Islet of Langerhans (tissue), 1 donor: ENCODE data around the gene TLK1.
"Not testable (repeated sequence)": the region's sequence is repeated elsewhere in the genome, so short reads cannot be mapped to it uniquely, and the experiment has no call there.

Source experiments
- FAIRE-seq: peaks from one replicate; lab custom pipeline; 2011; peaks lifted over from hg19 to GRCh38; lab: Jason Lieb, UNC

TLK1 gene

GRCh38 chr2:171169333-171169732, 8.6 kb upstream of the TLK1 start:
- no peak for FAIRE-seq

- no peak for FAIRE-seq
Measured at GRCh38 chr2:171167352-171167997, 6.8 kb upstream of the TLK1 start.

- FAIRE-seq = no peak
Measured at GRCh38 chr2:171166328-171166983, 5.8 kb upstream of the TLK1 start.

DNA sequence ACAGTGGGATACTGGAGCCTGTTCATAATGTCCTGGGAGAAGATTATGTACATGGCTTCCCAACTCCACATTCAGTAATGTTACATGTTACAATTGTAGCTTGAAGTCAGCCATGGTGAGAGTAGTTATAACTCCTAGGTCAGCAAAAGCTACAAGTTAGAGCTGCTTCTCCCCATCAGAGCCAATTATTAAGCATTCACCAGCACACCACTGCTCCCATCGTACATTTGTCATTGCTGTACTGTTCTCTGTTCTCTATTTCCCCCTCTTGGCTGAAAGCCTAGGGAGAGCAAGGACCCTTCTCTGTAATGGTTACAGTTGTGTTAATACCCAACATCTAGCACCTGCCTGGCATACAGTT, 5.3 kb upstream of the TLK1 start:
- FAIRE-seq = no peak

GRCh38 chr2:171163261-171163660, 2.6 kb upstream of the TLK1 start:
- FAIRE-seq = no peak

DNA sequence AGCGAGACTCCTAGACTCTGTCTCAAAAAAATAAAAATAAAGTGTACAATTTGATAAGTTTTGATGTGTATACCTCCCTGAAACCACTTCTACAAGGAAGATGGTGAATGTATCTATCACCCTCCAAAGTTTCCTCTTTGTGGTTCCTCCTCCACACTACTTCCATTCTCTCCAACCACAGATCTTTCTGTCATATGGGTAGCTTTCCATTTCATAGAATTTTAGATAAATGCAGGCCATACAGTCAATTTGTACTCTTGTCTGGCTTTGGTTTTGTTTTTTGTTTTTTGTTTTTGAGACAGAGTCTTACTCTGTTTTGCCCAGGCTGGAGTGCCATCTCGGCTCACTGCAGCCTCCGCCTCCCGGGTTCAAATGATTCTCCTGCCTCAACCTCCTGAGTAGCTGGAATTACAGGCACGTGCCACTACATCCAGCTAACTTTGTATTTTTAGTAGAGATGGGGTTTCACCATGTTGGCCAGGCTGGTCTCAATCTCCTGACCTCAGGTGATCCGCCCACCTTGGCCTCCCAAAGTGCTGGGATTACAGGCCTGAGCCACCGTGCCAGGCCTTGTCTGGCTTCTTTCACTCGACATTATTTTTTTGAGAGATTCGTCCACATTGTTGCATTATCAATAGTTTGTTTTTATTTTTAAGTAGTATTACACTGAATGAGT, 2.0 kb upstream of the TLK1 start:
- not testable (repeated sequence) for FAIRE-seq

- FAIRE-seq = peak; percentile 76
Measured at GRCh38 chr2:171160956-171161740, 455 bp upstream of the TLK1 start.

GRCh38 chr2:171159372-171160118, 1.1 kb downstream of the TLK1 start:
- FAIRE-seq = no peak

DNA sequence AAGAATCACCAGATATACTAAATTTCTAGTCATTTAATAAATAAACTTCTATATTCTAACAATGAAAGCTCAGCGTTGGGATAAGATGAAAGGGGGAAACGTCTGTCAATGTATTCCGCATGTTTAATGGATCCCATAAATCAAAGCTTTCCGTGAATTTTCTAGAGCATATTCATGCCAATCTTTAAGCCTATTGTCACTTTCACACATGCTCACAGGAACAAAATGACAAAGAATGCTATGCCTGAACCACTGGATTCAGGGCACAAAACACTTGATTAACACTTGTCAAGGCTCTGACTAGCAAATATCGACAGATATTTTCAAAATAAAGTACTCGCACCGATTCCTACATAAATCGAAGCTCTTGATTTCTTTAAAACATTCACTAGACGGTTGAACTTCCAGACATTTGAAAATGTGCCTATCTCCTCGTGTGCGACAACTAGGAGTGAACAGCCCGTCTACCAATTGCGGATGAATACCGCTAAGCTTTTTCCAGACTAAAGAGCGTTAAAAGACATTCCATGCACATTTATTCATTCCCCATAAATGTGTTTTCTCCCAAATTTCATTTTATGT, 1.8 kb downstream of the TLK1 start:
- FAIRE-seq = peak; percentile 85

DNA sequence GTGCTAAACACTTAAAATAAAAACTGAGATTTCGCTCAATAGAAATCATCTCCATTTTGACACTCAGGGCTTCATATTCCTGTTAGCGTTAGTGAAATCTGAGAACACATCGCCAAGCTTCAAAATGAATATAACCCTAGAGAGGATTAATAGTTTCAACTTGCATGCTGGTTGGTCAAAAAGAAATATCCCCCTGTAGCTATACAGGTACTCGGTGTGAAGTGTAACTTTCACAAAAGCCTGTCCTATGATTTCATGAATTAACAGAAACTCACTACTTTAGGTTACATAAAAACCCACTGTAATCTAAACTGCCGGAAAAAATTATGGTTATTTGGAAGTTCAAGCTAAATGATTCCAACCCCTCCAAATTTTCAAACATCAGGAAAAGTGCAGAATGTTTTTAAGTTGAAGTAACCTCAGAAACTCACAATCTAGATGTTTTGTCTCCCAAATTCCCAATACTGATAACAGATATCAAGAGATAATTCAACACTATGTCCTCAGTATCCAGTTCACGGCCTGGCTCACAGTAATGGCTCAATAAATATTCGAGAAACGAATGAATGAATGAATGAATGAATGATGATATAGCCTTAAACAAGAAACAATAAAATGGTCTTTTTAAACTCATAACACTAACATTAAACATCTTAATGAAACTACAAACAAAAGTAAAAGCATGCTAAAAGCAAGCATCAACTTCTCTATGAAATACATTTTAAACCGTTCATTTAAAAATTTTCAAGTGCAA, 2.5 kb downstream of the TLK1 start:
- peak; percentile 77 for FAIRE-seq

DNA sequence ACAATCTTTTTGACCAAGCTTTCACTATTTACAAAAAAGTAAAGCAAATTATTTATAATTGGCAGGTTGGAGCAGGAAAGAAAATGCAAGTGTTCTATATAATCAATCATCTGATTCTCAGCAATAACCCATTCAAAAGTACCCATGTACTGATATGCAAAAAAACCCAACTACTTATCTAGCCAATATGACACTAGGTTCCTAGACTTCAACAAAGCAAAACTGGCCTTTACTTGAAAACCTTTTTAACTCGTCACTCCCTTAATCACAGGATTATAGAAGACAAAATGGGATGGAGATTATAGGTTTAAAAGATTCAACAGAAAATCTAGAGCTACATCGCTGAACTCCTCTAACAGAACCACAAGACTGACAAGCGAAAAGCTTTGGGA, 3.6 kb downstream of the TLK1 start:
- FAIRE-seq = no peak

DNA sequence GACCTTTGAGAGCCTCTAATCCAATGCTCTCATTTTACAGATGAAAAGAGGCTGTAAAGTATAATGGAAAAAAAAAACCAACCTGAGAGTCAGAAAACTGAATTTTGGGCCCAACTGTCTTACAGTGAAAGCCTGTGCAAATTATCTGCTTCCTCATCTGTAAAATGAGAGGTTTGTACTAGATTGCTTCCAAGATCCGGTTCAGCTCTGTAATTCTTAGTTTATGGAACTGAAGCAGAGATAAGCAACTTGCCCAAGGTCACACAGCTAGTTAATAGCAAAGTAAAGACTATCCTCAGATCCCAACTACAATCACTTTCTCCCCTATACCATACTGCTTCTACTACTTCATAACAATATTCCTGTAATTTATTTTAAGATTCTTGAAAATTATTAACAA, 6.3 kb downstream of the TLK1 start:
- peak; percentile 55 for FAIRE-seq

GRCh38 chr2:171150694-171151285, 9.9 kb downstream of the TLK1 start:
- FAIRE-seq = no peak

DNA sequence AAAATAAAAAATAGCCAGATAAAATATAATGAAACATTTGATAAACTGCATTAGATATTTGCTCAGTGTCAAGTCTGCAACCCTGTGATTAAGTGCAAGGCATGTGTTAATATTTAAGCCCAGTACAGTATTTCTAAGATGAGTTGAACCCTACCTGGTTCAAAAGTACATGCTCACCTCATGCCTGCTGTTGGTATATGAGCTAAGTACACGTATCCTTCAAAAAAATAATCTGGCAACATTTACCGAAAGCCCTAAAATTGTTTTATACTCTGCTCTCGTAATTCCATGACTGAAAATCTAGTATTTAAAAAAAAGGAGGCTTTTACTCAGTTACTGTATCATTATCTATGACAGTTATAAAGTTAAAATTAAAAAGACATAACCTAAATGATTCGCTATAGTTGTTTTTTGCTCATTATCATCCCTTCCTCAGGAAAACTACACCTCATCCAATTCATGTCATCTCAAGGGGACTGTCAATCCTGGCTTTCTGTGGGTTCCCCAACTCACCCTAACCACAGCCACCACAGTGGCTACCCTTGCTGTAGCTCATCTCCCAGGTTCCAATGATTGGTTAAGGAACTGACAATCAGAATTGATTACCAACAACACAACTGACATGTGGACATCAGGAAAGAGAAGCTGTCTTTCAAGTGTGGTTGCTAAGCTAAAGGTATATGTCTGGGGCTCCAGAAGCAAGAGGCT, 10.6 kb downstream of the TLK1 start:
- FAIRE-seq = no peak

GRCh38 chr2:171149171-171149938, 11.3 kb downstream of the TLK1 start:
- FAIRE-seq = no peak

DNA sequence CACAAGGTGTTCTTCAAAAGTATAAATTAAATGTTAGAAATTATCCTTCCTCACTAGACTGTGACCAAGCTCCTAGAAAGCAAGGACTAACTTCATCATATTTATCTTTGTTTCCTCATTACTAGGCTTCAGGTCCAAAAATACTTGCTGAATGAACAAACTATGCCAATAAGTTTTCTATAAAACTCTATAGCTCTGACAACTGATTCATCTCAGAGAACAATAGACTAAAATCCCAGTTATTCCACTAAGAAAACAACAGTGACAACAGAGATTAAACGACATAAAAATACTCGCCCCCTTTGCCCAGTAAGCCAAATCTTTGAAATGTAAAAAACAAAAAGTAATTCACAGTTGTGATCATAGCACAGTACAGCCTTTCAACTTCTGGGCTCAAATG, 13.6 kb downstream of the TLK1 start:
- no peak for FAIRE-seq

DNA sequence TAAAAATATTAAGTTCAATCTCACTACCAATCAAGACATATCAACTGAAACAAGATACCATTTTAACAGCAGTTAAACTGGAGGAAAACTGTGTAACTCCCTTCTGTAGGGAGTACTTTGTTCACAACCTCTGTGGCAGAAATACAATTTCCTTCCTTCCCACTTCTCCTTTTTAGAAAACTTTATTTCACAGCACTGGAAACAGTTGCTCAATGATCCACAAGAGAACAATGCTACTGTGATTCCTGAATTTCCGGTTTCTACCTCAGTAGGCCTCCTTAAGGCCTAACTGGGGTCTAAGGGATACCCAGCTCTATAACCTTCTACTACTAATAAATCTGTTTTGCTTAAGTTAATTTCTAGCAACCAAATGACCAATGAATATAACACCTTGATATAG, 14.1 kb downstream of the TLK1 start:
- FAIRE-seq = no peak

DNA sequence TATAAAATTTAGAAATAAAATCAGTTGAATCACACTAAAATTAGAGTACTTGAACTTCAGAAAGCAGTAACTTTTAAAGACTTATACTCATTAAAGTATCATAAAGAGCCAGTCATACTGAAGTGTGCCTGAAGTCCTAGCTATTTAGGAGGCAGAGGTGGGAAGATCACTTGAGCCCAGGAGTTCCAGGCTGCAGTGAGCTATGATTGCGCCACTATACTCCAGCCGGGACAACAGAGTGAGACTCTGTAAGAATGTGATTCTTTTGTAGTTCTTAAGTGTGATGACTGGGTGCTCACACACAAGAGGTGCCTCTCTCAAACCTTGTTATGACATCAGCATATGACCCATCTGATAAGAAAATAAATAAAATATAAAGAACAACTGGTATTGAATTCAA, 14.6 kb downstream of the TLK1 start:
- no peak for FAIRE-seq

DNA sequence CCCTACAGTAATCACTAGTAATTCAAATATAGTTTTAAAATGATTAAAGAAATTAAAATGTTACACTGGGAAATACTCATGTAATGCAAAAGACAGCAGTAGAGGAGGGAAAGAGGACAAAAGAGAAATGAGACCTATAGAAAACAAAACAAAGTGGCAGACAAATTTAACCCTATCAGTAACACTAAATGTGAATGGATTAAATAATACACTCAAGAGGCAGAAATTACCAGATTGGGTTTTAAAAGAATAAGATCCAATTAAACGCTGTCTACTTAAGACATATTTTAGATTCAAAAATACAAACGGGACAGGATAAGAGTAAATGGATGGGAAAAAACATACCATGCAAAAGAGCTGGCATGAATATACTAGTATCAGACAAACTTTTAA, 17.0 kb downstream of the TLK1 start:
- FAIRE-seq = no peak
